GM13977 (cell line): Measurements from ENCODE around the gene RNF182.

ENCODE experiments used
- DNase-seq: peaks from one replicate; pipeline ENCODE4 v3.0.0; 2012; ENCODE audit warnings: low spot score
- CTCF ChIP-seq: IDR thresholded peaks from 2 replicates; pipeline ENCODE4 v1.5.1; 2012; ENCODE audit warnings: mild to moderate bottlenecking, control low read depth; ENCODE audit not compliant: insufficient read depth; ENCODE audit errors: extremely low read depth, missing control alignments
- in situ Hi-C: fragments of 300-500 bp; cut with MboI; formaldehyde crosslinking; loops from one replicate; pipeline ENCODE4 v1.12.0; 2022; ENCODE audit warnings: low sequenced_read_pairs, low pct_unique_long_range_greater_than_20kb, mixed read lengths, inconsistent platforms; ENCODE audit not compliant: unreplicated experiment

Gene RNF182

GRCh38 chr6:13987400-13987865, 62.7 kb downstream of the RNF182 start:
- DNase-seq: no peak
- in situ Hi-C loops: no loop called here
- TF ChIP-seq CTCF: no peak

- DNase-seq: no peak
- in situ Hi-C loops: no loop called here
- TF ChIP-seq CTCF: no peak
Measured at GRCh38 chr6:13988049-13988738, 63.4 kb downstream of the RNF182 start.

GRCh38 chr6:13988908-13989307, 64.2 kb downstream of the RNF182 start:
- no peak for TF ChIP-seq CTCF
- no peak for DNase-seq
- in situ Hi-C loops: no loop called here

- no peak for DNase-seq
- in situ Hi-C loops: no loop called here
- TF ChIP-seq CTCF: no peak
Measured at GRCh38 chr6:13989496-13990144, 64.9 kb downstream of the RNF182 start.

- in situ Hi-C loops: no loop called here
- DNase-seq: no peak
- TF ChIP-seq CTCF: no peak
Measured at GRCh38 chr6:13990796-13991195, 66.0 kb downstream of the RNF182 start.

GRCh38 chr6:13991393-13991792, 66.6 kb downstream of the RNF182 start:
- no peak for TF ChIP-seq CTCF
- in situ Hi-C loops: no loop called here
- no peak for DNase-seq
